NT2/D1 (cell line): ENCODE data around the gene SYT11.

Source experiments
- DNase-seq: peaks from one replicate; pipeline ENCODE4 v3.0.0-alpha.2; 2011; ENCODE audit warnings: low read depth, low spot score
- H3K27me3 ChIP-seq: 2 replicates; pipeline ENCODE4 v1.6.0; 2011; ENCODE audit warnings: mild to moderate bottlenecking; ENCODE audit not compliant: insufficient read length, insufficient read depth
- H3K36me3 ChIP-seq: 2 replicates; pipeline ENCODE4 v1.6.1; 2011; ENCODE audit warnings: mild to moderate bottlenecking, low read length, mixed read lengths; ENCODE audit not compliant: insufficient read depth, insufficient read length
- H3K4me1 ChIP-seq: 2 replicates; pipeline ENCODE4 v1.5.1; 2011; ENCODE audit not compliant: insufficient read depth, insufficient read length
- H3K4me3 ChIP-seq: 2 replicates; pipeline ENCODE4 v1.5.1; 2011; ENCODE audit warnings: low read depth; ENCODE audit not compliant: insufficient read length
- H3K9ac ChIP-seq: 2 replicates; pipeline ENCODE4 v1.6.0; 2011; ENCODE audit warnings: low read depth; ENCODE audit not compliant: insufficient read length
- H3K9me3 ChIP-seq: 2 replicates; pipeline ENCODE4 v1.5.1; 2011; ENCODE audit warnings: mild to moderate bottlenecking, low read length; ENCODE audit not compliant: insufficient read depth
- SUZ12 ChIP-seq: IDR thresholded peaks from 2 replicates; pipeline ENCODE4 v1.6.1; 2011; ENCODE audit not compliant: insufficient read length, insufficient read depth; ENCODE audit errors: extremely low read depth
- YY1 ChIP-seq: IDR thresholded peaks from 2 replicates; pipeline ENCODE4 v1.6.1; 2011; ENCODE audit not compliant: insufficient read length, insufficient read depth
- ZNF274 ChIP-seq: IDR thresholded peaks from 2 replicates; pipeline ENCODE4 v1.6.1; 2011; ENCODE audit warnings: mild to moderate bottlenecking, low read depth, low read length

Gene SYT11

GRCh38 chr1:155882235-155882634, 22.9 kb downstream of the SYT11 start:
- Histone ChIP-seq H3K4me3 (no peak overlapping the region), H3K36me3 (peaks cover 2% of the 10 kb centered on the region), H3K4me1 (peaks cover 3% of the 10 kb centered on the region), H3K27me3 (no peaks in the 10 kb centered on the region), H3K9ac (no peak overlapping the region), H3K9me3 (no peaks in the 10 kb centered on the region)
- no peak for DNase-seq
- TF ChIP-seq SUZ12 (no peak), YY1 (no peak), ZNF274 (no peak)

GRCh38 chr1:155882766-155883165, 23.4 kb downstream of the SYT11 start:
- Histone ChIP-seq H3K36me3 (peaks cover 2% of the 10 kb centered on the region), H3K9ac (no peak overlapping the region), H3K27me3 (no peaks in the 10 kb centered on the region), H3K9me3 (no peaks in the 10 kb centered on the region), H3K4me1 (peaks cover 3% of the 10 kb centered on the region), H3K4me3 (no peak overlapping the region)
- DNase-seq = no peak
- TF ChIP-seq ZNF274 (no peak), YY1 (no peak), SUZ12 (no peak)

- TF ChIP-seq ZNF274 (no peak), SUZ12 (no peak), YY1 (no peak)
- no peaks in the 10 kb centered on the region for H3K9me3 ChIP-seq
- no peaks in the 10 kb centered on the region for H3K27me3 ChIP-seq
- H3K4me3 ChIP-seq = no peak overlapping the region
- H3K4me1 ChIP-seq = peaks cover 3% of the 10 kb centered on the region
- peaks cover 2% of the 10 kb centered on the region for H3K36me3 ChIP-seq
- H3K9ac ChIP-seq = no peak overlapping the region
- no peak for DNase-seq
Observed at GRCh38 chr1:155884031-155884960, 24.9 kb downstream of the SYT11 start.

- no peak for TF ChIP-seq YY1
- TF ChIP-seq SUZ12 = no peak
- no peak for TF ChIP-seq ZNF274
- Histone ChIP-seq H3K9ac (no peak overlapping the region), H3K36me3 (peaks cover 2% of the 10 kb centered on the region), H3K9me3 (no peaks in the 10 kb centered on the region), H3K4me3 (no peak overlapping the region), H3K4me1 (peaks cover 3% of the 10 kb centered on the region), H3K27me3 (no peaks in the 10 kb centered on the region)
- no peak for DNase-seq
Observed at GRCh38 chr1:155884982-155885381, 25.6 kb downstream of the SYT11 start.

GRCh38 chr1:155888481-155888880, 29.1 kb downstream of the SYT11 start:
- Histone ChIP-seq H3K36me3 (no peaks in the 10 kb centered on the region), H3K9me3 (no peaks in the 10 kb centered on the region), H3K4me1 (peaks cover 3% of the 10 kb centered on the region), H3K4me3 (no peak overlapping the region), H3K27me3 (no peaks in the 10 kb centered on the region), H3K9ac (no peak overlapping the region)
- no peak for DNase-seq
- TF ChIP-seq SUZ12 = no peak

GRCh38 chr1:155889566-155889965, 30.2 kb downstream of the SYT11 start:
- Histone ChIP-seq H3K4me3 (no peak overlapping the region), H3K9me3 (no peaks in the 10 kb centered on the region), H3K27me3 (no peaks in the 10 kb centered on the region), H3K9ac (no peak overlapping the region), H3K4me1 (no peaks in the 10 kb centered on the region), H3K36me3 (no peaks in the 10 kb centered on the region)
- TF ChIP-seq SUZ12 (no peak), ZNF274 (no peak), YY1 (no peak)
- no peak for DNase-seq

- H3K27me3 ChIP-seq = no peaks in the 10 kb centered on the region
- H3K36me3 ChIP-seq = no peaks in the 10 kb centered on the region
- H3K4me3 ChIP-seq = no peak overlapping the region
- no peak for DNase-seq
- H3K4me1 ChIP-seq = no peaks in the 10 kb centered on the region
- H3K9ac ChIP-seq = no peak overlapping the region
- no peaks in the 10 kb centered on the region for H3K9me3 ChIP-seq
- TF ChIP-seq YY1 (no peak), SUZ12 (no peak), ZNF274 (no peak)
Observed at GRCh38 chr1:155890251-155890650, 30.9 kb downstream of the SYT11 start.
